HEK293 (cell line): ENCODE data around the gene SLC2A9.

Experiments
- CTCF ChIA-PET: fragments of 350-600 bp; formaldehyde crosslinking; extraction: SDS; loops from one replicate; lab custom pipeline; 2021; ENCODE audit warnings: antibody characterized with exemption; lab: Yijun Ruan, JAX
- POLR2A ChIA-PET: fragments of 300-600 bp; formaldehyde crosslinking; extraction: SDS; loops from one replicate; lab custom pipeline; 2020; ENCODE audit warnings: antibody characterized with exemption, inconsistent platforms; lab: Yijun Ruan, JAX
- H3K27ac ChIP-seq: fragments of 200-500 bp; sonication (Bioruptor generic); 2 replicates; pipeline ENCODE4 v1.5.1; 2014; ENCODE audit warnings: low read depth, low read length, control low read depth, inconsistent platforms; ENCODE audit errors: extremely low read depth
- H3K36me3 ChIP-seq, 2 experiments: fragments of 200-500 bp in 1 of 2; sonication (Bioruptor generic) in 1 of 2; 1 replicate in 1 of 2; 2 replicates in 1 of 2; pipeline ENCODE4 v1.5.1; 2014 to 2017; ENCODE audit warnings: inconsistent platforms in 2 of 2, low read length in 2 of 2; ENCODE audit not compliant: control insufficient read depth in 2 of 2, insufficient read depth in 1 of 2
- H3K4me1 ChIP-seq: fragments of 200-500 bp; sonication (Bioruptor generic); 2 replicates; pipeline ENCODE4 v1.5.1; 2014; ENCODE audit warnings: mild to moderate bottlenecking, low read length, inconsistent platforms; ENCODE audit not compliant: control insufficient read depth, insufficient read depth
- H3K4me3 ChIP-seq: 2 replicates; pipeline ENCODE4 v1.5.1; 2011; ENCODE audit warnings: low read depth, mild to moderate bottlenecking, control low read depth, low read length, moderate library complexity
- H3K9me3 ChIP-seq: fragments of 200-500 bp; sonication (Bioruptor generic); 2 replicates; pipeline ENCODE4 v1.5.1; 2014; ENCODE audit warnings: low read depth, low read length, inconsistent platforms; ENCODE audit not compliant: control insufficient read depth, insufficient read depth
- GLIS1 ChIP-seq: fragments of 450-650 bp; formaldehyde crosslinking; IDR thresholded peaks from 2 replicates; pipeline ENCODE4 v1.5.1; 2016; ENCODE audit warnings: missing biosample characterization, missing genetic modification characterization
- SALL2 ChIP-seq: fragments of 450-650 bp; formaldehyde crosslinking; IDR thresholded peaks from 2 replicates; pipeline ENCODE4 v1.5.0; 2017; ENCODE audit warnings: missing biosample characterization, mild to moderate bottlenecking, missing genetic modification characterization, borderline replicate concordance
- TRIM28 ChIP-seq: IDR thresholded peaks from 2 replicates; pipeline ENCODE4 v1.6.1; 2011; ENCODE audit warnings: low read length, control low read depth, borderline replicate concordance
- ZEB2 ChIP-seq: fragments of 450-650 bp; formaldehyde crosslinking; IDR thresholded peaks from 2 replicates; pipeline ENCODE4 v1.5.1; 2016; ENCODE audit warnings: missing biosample characterization, missing genetic modification characterization
- ZNF121 ChIP-seq: fragments of 450-650 bp; formaldehyde crosslinking; IDR thresholded peaks from 2 replicates; pipeline ENCODE4 v1.5.1; 2016; ENCODE audit warnings: missing biosample characterization, missing genetic modification characterization
- ZNF133 ChIP-seq: fragments of 450-650 bp; formaldehyde crosslinking; IDR thresholded peaks from 2 replicates; pipeline ENCODE4 v1.5.1; 2016; ENCODE audit warnings: missing biosample characterization, missing genetic modification characterization
- ZNF169 ChIP-seq: fragments of 450-650 bp; formaldehyde crosslinking; IDR thresholded peaks from 2 replicates; pipeline ENCODE4 v1.5.1; 2016; ENCODE audit warnings: missing biosample characterization, missing genetic modification characterization
- ZNF2 ChIP-seq: fragments of 450-650 bp; formaldehyde crosslinking; IDR thresholded peaks from 2 replicates; pipeline ENCODE4 v1.5.1; 2016; ENCODE audit warnings: missing biosample characterization, missing genetic modification characterization
- ZNF311 ChIP-seq: fragments of 450-650 bp; formaldehyde crosslinking; IDR thresholded peaks from 2 replicates; pipeline ENCODE4 v1.5.1; 2017; ENCODE audit warnings: missing biosample characterization, missing genetic modification characterization, borderline replicate concordance
- ZNF341 ChIP-seq: fragments of 450-650 bp; formaldehyde crosslinking; IDR thresholded peaks from 2 replicates; pipeline ENCODE4; 2016; ENCODE audit warnings: low read depth, missing biosample characterization, missing genetic modification characterization
- ZNF350 ChIP-seq: fragments of 450-650 bp; formaldehyde crosslinking; IDR thresholded peaks from 2 replicates; pipeline ENCODE4 v1.5.0; 2017; ENCODE audit warnings: missing biosample characterization, mild to moderate bottlenecking, missing genetic modification characterization
- ZNF48 ChIP-seq: fragments of 450-650 bp; formaldehyde crosslinking; IDR thresholded peaks from 2 replicates; pipeline ENCODE4 v1.5.1; 2016; ENCODE audit warnings: missing biosample characterization, missing genetic modification characterization
- ZNF600 ChIP-seq: fragments of 450-650 bp; formaldehyde crosslinking; IDR thresholded peaks from 2 replicates; pipeline ENCODE4 v1.5.1; 2016; ENCODE audit warnings: missing biosample characterization, missing genetic modification characterization
- ZNF629 ChIP-seq: fragments of 450-650 bp; formaldehyde crosslinking; IDR thresholded peaks from 2 replicates; pipeline ENCODE4 v1.5.1; 2017; ENCODE audit warnings: missing biosample characterization, missing genetic modification characterization
- ZNF701 ChIP-seq: fragments of 450-650 bp; formaldehyde crosslinking; IDR thresholded peaks from 2 replicates; pipeline ENCODE4 v1.5.1; 2016; ENCODE audit warnings: missing biosample characterization, missing genetic modification characterization
- ZNF747 ChIP-seq: fragments of 450-650 bp; formaldehyde crosslinking; IDR thresholded peaks from 2 replicates; pipeline ENCODE4 v1.5.1; 2016; ENCODE audit warnings: missing biosample characterization, missing genetic modification characterization
- ZSCAN23 ChIP-seq: fragments of 450-650 bp; formaldehyde crosslinking; IDR thresholded peaks from 2 replicates; pipeline ENCODE4 v1.5.1; 2016; ENCODE audit warnings: missing biosample characterization, missing genetic modification characterization
- TF ChIP-seq, protein P1 (sequence below): fragments of 450-650 bp; formaldehyde crosslinking; IDR thresholded peaks from 2 replicates; pipeline ENCODE4 v1.5.1; 2016; ENCODE audit warnings: missing biosample characterization, missing genetic modification characterization
- TF ChIP-seq, protein P2 (sequence below): fragments of 450-650 bp; formaldehyde crosslinking; conservative IDR thresholded peaks from 2 replicates; pipeline ENCODE4 v1.5.1; 2016; ENCODE audit warnings: low read depth, missing biosample characterization, missing genetic modification characterization
- TF ChIP-seq, protein P3 (sequence below): fragments of 450-650 bp; formaldehyde crosslinking; IDR thresholded peaks from 2 replicates; pipeline ENCODE4 v1.5.1; 2016; ENCODE audit warnings: missing biosample characterization, missing genetic modification characterization
- TF ChIP-seq, protein P4 (sequence below): fragments of 450-650 bp; formaldehyde crosslinking; IDR thresholded peaks from 2 replicates; pipeline ENCODE4 v1.5.1; 2016; ENCODE audit warnings: missing biosample characterization, missing genetic modification characterization

Gene SLC2A9

DNA sequence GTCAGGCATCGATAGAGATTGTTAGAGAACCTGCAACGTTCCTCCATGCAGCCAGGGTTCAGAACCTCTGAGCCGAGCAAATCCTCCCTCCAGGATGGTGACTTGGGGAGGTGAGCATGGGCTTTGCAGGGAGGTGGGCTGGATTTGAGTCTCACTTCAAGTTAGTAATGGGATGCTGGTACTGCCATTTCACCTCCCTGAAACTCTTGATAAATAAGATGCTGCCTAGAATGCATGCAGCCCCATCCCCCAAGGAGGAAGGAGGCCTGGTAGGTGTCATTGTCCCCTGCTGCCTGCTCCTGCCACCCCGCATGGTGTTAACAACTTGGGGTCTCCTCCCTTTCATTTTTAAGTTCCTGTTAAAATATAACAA, 35.7 kb upstream of the SLC2A9 start:
- no peak for TF ChIP-seq ZNF701 (tag by site-specific recombination)
- TF ChIP-seq, protein P1, sequence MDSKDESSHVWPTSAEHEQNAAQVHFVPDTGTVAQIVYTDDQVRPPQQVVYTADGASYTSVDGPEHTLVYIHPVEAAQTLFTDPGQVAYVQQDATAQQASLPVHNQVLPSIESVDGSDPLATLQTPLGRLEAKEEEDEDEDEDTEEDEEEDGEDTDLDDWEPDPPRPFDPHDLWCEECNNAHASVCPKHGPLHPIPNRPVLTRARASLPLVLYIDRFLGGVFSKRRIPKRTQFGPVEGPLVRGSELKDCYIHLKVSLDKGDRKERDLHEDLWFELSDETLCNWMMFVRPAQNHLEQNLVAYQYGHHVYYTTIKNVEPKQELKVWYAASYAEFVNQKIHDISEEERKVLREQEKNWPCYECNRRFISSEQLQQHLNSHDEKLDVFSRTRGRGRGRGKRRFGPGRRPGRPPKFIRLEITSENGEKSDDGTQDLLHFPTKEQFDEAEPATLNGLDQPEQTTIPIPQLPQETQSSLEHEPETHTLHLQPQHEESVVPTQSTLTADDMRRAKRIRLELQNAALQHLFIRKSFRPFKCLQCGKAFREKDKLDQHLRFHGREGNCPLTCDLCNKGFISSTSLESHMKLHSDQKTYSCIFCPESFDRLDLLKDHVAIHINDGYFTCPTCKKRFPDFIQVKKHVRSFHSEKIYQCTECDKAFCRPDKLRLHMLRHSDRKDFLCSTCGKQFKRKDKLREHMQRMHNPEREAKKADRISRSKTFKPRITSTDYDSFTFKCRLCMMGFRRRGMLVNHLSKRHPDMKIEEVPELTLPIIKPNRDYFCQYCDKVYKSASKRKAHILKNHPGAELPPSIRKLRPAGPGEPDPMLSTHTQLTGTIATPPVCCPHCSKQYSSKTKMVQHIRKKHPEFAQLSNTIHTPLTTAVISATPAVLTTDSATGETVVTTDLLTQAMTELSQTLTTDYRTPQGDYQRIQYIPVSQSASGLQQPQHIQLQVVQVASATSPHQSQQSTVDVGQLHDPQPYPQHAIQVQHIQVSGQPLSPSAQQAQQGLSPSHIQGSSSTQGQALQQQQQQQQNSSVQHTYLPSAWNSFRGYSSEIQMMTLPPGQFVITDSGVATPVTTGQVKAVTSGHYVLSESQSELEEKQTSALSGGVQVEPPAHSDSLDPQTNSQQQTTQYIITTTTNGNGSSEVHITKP: no peak
- TF ChIP-seq ZNF341 (tag by site-specific recombination): no peak
- TF ChIP-seq, protein P2, sequence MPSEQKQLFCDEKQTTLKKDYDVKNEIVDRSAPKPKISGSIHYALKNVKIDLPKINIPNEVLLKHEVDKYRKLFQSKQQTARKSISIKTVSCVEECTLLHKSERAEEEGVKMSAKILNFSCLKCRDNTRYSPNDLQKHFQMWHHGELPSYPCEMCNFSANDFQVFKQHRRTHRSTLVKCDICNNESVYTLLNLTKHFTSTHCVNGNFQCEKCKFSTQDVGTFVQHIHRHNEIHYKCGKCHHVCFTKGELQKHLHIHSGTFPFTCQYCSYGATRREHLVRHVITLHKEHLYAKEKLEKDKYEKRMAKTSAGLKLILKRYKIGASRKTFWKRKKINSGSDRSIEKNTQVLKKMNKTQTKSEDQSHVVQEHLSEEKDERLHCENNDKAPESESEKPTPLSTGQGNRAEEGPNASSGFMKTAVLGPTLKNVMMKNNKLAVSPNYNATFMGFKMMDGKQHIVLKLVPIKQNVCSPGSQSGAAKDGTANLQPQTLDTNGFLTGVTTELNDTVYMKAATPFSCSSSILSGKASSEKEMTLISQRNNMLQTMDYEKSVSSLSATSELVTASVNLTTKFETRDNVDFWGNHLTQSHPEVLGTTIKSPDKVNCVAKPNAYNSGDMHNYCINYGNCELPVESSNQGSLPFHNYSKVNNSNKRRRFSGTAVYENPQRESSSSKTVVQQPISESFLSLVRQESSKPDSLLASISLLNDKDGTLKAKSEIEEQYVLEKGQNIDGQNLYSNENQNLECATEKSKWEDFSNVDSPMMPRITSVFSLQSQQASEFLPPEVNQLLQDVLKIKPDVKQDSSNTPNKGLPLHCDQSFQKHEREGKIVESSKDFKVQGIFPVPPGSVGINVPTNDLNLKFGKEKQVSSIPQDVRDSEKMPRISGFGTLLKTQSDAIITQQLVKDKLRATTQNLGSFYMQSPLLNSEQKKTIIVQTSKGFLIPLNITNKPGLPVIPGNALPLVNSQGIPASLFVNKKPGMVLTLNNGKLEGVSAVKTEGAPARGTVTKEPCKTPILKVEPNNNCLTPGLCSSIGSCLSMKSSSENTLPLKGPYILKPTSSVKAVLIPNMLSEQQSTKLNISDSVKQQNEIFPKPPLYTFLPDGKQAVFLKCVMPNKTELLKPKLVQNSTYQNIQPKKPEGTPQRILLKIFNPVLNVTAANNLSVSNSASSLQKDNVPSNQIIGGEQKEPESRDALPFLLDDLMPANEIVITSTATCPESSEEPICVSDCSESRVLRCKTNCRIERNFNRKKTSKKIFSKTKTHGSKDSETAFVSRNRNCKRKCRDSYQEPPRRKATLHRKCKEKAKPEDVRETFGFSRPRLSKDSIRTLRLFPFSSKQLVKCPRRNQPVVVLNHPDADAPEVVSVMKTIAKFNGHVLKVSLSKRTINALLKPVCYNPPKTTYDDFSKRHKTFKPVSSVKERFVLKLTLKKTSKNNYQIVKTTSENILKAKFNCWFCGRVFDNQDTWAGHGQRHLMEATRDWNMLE (tag by site-specific recombination): no peak
- TF ChIP-seq ZSCAN23: no peak
- TF ChIP-seq SALL2: no peak
- no peak for TF ChIP-seq ZNF169 (tag by site-specific recombination)
- TF ChIP-seq, protein P3, sequence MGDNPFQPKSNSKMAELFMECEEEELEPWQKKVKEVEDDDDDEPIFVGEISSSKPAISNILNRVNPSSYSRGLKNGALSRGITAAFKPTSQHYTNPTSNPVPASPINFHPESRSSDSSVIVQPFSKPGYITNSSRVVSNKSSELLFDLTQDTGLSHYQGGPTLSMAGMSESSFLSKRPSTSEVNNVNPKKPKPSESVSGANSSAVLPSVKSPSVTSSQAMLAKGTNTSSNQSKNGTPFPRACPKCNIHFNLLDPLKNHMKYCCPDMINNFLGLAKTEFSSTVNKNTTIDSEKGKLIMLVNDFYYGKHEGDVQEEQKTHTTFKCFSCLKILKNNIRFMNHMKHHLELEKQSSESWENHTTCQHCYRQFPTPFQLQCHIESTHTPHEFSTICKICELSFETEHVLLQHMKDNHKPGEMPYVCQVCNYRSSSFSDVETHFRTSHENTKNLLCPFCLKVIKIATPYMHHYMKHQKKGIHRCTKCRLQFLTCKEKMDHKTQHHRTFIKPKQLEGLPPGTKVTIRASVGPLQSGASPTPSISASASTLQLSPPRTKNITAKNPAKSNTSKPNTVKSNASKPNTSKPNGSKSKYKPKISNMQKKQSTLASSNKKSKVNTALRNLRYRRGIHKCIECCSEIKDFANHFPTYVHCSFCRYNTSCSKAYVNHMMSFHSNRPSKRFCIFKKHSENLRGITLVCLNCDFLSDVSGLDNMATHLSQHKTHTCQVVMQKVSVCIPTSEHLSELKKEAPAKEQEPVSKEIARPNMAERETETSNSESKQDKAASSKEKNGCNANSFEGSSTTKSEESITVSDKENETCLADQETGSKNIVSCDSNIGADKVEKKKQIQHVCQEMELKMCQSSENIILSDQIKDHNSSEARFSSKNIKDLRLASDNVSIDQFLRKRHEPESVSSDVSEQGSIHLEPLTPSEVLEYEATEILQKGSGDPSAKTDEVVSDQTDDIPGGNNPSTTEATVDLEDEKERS: no peak
- TF ChIP-seq ZNF2: no peak
- TF ChIP-seq ZNF629 (tag by site-specific recombination): no peak
- no peak for TF ChIP-seq ZNF48 (tag by site-specific recombination)
- no peak for TF ChIP-seq TRIM28
- H3K36me3 ChIP-seq: no peaks in the 10 kb centered on the region
- H3K4me3 ChIP-seq: no peak overlapping the region
- no peak overlapping the region for H3K27ac ChIP-seq
- no peaks in the 10 kb centered on the region for H3K9me3 ChIP-seq
- ChIA-PET POLR2A (no interaction called here), CTCF (no interaction called here)
- H3K4me1 ChIP-seq: no peaks in the 10 kb centered on the region

DNA sequence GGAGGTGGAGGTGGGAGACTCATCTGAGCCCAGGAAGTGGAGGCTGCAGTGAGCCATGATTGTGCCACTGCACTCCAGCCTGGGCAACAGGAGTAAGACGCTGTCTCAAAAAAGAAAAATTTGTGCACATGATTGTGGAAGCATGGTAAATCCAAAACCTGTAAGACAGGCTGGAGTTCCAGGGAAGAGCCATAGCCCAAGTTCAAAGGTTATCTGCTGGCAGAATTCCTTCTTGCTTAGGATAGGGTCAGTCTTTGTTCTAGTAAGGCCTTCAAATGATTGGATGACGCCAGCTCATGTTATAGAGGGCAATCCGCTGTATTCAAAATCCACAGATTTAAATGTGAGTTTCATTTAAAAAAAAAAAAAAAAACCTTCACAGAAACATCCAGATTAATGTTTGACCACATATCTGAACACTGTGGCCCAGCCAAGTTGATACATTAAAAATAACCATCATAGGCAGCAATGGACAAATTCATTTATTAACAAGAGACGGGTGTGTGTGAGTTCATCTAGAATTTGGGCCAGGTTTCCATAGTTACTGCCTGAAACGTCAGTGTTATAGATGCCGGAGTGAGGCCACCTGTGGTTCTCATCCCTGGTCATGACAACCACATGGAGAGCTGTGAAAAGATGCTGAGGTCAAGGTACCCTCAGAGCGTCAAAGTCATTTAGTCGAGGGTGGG, 35.2 kb upstream of the SLC2A9 start:
- no peak overlapping the region for H3K4me3 ChIP-seq
- no peaks in the 10 kb centered on the region for H3K9me3 ChIP-seq
- POLR2A ChIA-PET: no interaction called here
- CTCF ChIA-PET: no interaction called here
- no peaks in the 10 kb centered on the region for H3K36me3 ChIP-seq
- H3K4me1 ChIP-seq: no peaks in the 10 kb centered on the region
- H3K27ac ChIP-seq: no peak overlapping the region
- no peak for TF ChIP-seq ZNF133 (tag by site-specific recombination)
- TF ChIP-seq GLIS1 (tag by site-specific recombination): no peak
- no peak for TF ChIP-seq ZNF600 (tag by site-specific recombination)
- no peak for TF ChIP-seq ZNF121
- TF ChIP-seq ZNF311 (tag by site-specific recombination): no peak
- TF ChIP-seq ZNF747: no peak
- TF ChIP-seq ZNF350: no peak
- TF ChIP-seq ZEB2 (tag by site-specific recombination): no peak
- TF ChIP-seq, protein P4, sequence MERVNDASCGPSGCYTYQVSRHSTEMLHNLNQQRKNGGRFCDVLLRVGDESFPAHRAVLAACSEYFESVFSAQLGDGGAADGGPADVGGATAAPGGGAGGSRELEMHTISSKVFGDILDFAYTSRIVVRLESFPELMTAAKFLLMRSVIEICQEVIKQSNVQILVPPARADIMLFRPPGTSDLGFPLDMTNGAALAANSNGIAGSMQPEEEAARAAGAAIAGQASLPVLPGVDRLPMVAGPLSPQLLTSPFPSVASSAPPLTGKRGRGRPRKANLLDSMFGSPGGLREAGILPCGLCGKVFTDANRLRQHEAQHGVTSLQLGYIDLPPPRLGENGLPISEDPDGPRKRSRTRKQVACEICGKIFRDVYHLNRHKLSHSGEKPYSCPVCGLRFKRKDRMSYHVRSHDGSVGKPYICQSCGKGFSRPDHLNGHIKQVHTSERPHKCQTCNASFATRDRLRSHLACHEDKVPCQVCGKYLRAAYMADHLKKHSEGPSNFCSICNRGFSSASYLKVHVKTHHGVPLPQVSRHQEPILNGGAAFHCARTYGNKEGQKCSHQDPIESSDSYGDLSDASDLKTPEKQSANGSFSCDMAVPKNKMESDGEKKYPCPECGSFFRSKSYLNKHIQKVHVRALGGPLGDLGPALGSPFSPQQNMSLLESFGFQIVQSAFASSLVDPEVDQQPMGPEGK (tag by site-specific recombination): no peak
